Measurements from ENCODE around the gene DIS3L2.

- TF ChIP-seq CTCF (IDR thresholded peaks at IDR 0.05), result no peak
- TF ChIP-seq POLR2A (IDR thresholded peaks at IDR 0.05), result no peak
Observed at GRCh38 chr2:231992888-231993287, 31.4 kb downstream of the DIS3L2 start.
